Measurements from ENCODE around the gene PDXDC1.
"Not testable (repeated sequence)": the region's sequence is repeated elsewhere in the genome, so short reads cannot be mapped to it uniquely, and the experiment has no call there.

- not testable (repeated sequence) for TF ChIP-seq CTCF, POLR2A (IDR thresholded peaks at IDR 0.05)
Observed at GRCh38 chr16:15023381-15024077, 48.7 kb downstream of the PDXDC1 start.

All from heart left ventricle (tissue), 13 donors.